Activated T-cell treated with anti-CD3 and anti-CD28 coated beads, Interleukin-2, amount 50 U/mL, for 72 hours (primary cell): ENCODE data around the gene ASF1A. TPM values are rescaled to one million over a fixed set of nuclear protein-coding genes. Genes with fewer than 3 reads are reported as not detected.
A peak's percentile ranks its signal among the peaks of the same experiment; 100 is the strongest.

ENCODE experiments used
- ATAC-seq, 2 donors: fragments of 150-1000 bp; cut with Tn5 transposase; replicated peaks in 1 of 2; 2 replicates each; pipeline ENCODE4 v1.10.0; 2021; ENCODE audit warnings: moderate library complexity in 2 of 2, mild to moderate bottlenecking in 1 of 2
- DNase-seq, 2 donors: peaks; one replicate each; pipeline ENCODE4 v3.0.0; 2021 to 2022; ENCODE audit warnings: mixed read lengths in 1 of 2
- H3K27ac Mint-ChIP-seq: one replicate; pipeline ENCODE4 v1.8.0; 2022; ENCODE audit warnings: mild to moderate bottlenecking, moderate library complexity, mixed read lengths
- H3K27me3 Mint-ChIP-seq: one replicate; pipeline ENCODE4 v1.8.0; 2022; ENCODE audit warnings: low read depth, mixed read lengths
- H3K36me3 Mint-ChIP-seq, 2 donors: one replicate each; pipeline ENCODE4 v1.8.0; 2022; ENCODE audit warnings: mixed read lengths in 2 of 2, mild to moderate bottlenecking in 1 of 2; ENCODE audit not compliant: insufficient read depth in 2 of 2
- H3K4me1 Mint-ChIP-seq: one replicate; pipeline ENCODE4 v1.8.0; 2022; ENCODE audit warnings: low read depth, mixed read lengths
- H3K4me3 Mint-ChIP-seq, 2 donors: one replicate each; pipeline ENCODE4 v1.8.0; 2022; ENCODE audit warnings: mild to moderate bottlenecking in 2 of 2, mixed read lengths in 2 of 2, moderate library complexity in 2 of 2
- H3K9me3 Mint-ChIP-seq, 2 donors: one replicate each; pipeline ENCODE4 v1.8.0; 2022; ENCODE audit warnings: mixed read lengths in 2 of 2
- total RNA-seq, 2 donors: library from RNA; stranded (reverse); gene quantifications; one replicate each; pipeline ENCODE4 v1.2.3, GENCODE V29; 2022

The ASF1A gene
- total RNA-seq, 2 donors from 2014 or later, result 45.6 to 58.4 TPM

- no peak for ATAC-seq
- H3K9me3 Mint-ChIP-seq, result peaks cover 1 to 2% of the 10 kb centered on the region in 2 donors
- peaks cover 7 to 20% of the 10 kb centered on the region in 2 donors for H3K36me3 Mint-ChIP-seq
- peak overlapping the region; percentile 87 for H3K27ac Mint-ChIP-seq
- no peak for DNase-seq
- no peaks in the 10 kb centered on the region for H3K27me3 Mint-ChIP-seq
- H3K4me1 Mint-ChIP-seq, result peaks cover 41% of the 10 kb centered on the region
- peak overlapping the region; percentile 95 to 99 for H3K4me3 Mint-ChIP-seq
Measured at GRCh38 chr6:118933855-118934460, 40.0 kb downstream of the ASF1A start.

GRCh38 chr6:118934461-118935330 lies 40.7 kb downstream of the ASF1A start, which contains the start of gene MCM9:
Gene MCM9, minus strand, starts transcription at chr6:118935159. Its CDS starts 3,436 bp downstream, at chr6:118931723.
- DNase-seq, result peak; percentile 95
- Mint-ChIP-seq H3K27ac (peak within 1 kb of the TSS; percentile 98), H3K4me1 (peaks cover 41% of the 10 kb centered on the region), H3K36me3 (peaks cover 7 to 23% of the 10 kb centered on the region in 2 donors), H3K4me3 (peak within 1 kb of the TSS; percentile 95 to 99), H3K9me3 (peaks cover 1 to 2% of the 10 kb centered on the region in 2 donors), H3K27me3 (no peaks in the 10 kb centered on the region)
- peak; percentile 96 to 98 for ATAC-seq

- H3K27ac Mint-ChIP-seq, result peak overlapping the region; percentile 98
- peak overlapping the region; percentile 95 to 99 for H3K4me3 Mint-ChIP-seq
Measured at GRCh38 chr6:118935331-118935668, 41.3 kb downstream of the ASF1A start.

GRCh38 chr6:118935978-118936703 lies 42.2 kb downstream of the ASF1A start:
- ATAC-seq (no peak), DNase-seq (no peak)
- H3K4me3 Mint-ChIP-seq, result peak overlapping the region; percentile 95 to 99
- H3K9me3 Mint-ChIP-seq, result peaks cover 1 to 2% of the 10 kb centered on the region in 2 donors
- no peaks in the 10 kb centered on the region for H3K27me3 Mint-ChIP-seq
- H3K27ac Mint-ChIP-seq, result peak overlapping the region; percentile 98
- peaks cover 41% of the 10 kb centered on the region for H3K4me1 Mint-ChIP-seq
- H3K36me3 Mint-ChIP-seq, result peaks cover 7 to 18% of the 10 kb centered on the region in 2 donors

More at GRCh38 chr6:118935331-118935668, 41.3 kb downstream of the ASF1A start:
- Mint-ChIP-seq H3K9me3 (peaks cover 1 to 2% of the 10 kb centered on the region in 2 donors), H3K4me1 (peaks cover 41% of the 10 kb centered on the region), H3K36me3 (peaks cover 7 to 23% of the 10 kb centered on the region in 2 donors), H3K27me3 (no peaks in the 10 kb centered on the region)
- DNase-seq, result no peak
- no peak for ATAC-seq

- Mint-ChIP-seq H3K4me3 (no peak overlapping the region), H3K9me3 (peaks cover 5 to 6% of the 10 kb centered on the region in 2 donors), H3K4me1 (peaks cover 23% of the 10 kb centered on the region), H3K27ac (no peak overlapping the region), H3K36me3 (peaks cover 14 to 22% of the 10 kb centered on the region in 2 donors), H3K27me3 (no peaks in the 10 kb centered on the region)
- DNase-seq (no peak), ATAC-seq (no peak)
Measured at GRCh38 chr6:118939683-118940082, 45.7 kb downstream of the ASF1A start.

GRCh38 chr6:118940770-118941169 lies 46.8 kb downstream of the ASF1A start:
- Mint-ChIP-seq H3K27ac (no peak overlapping the region), H3K4me1 (peaks cover 15% of the 10 kb centered on the region), H3K9me3 (peaks cover 5 to 13% of the 10 kb centered on the region in 2 donors), H3K36me3 (peaks cover 16 to 24% of the 10 kb centered on the region in 2 donors), H3K4me3 (no peak overlapping the region), H3K27me3 (no peaks in the 10 kb centered on the region)
- ATAC-seq (no peak), DNase-seq (no peak)

- no peak for ATAC-seq
- Mint-ChIP-seq H3K36me3 (peaks cover 17% of the 10 kb centered on the region in 2 donors), H3K9me3 (peaks cover 7 to 18% of the 10 kb centered on the region in 2 donors), H3K27ac (no peak overlapping the region), H3K4me3 (no peak overlapping the region), H3K27me3 (no peaks in the 10 kb centered on the region), H3K4me1 (no peaks in the 10 kb centered on the region)
- no peak for DNase-seq
Measured at GRCh38 chr6:118945217-118945616, 51.3 kb downstream of the ASF1A start.

- Mint-ChIP-seq H3K36me3 (peaks cover 0 to under 1% of the 10 kb centered on the region in 2 donors), H3K27ac (no peak overlapping the region), H3K27me3 (no peaks in the 10 kb centered on the region), H3K4me3 (no peak overlapping the region), H3K4me1 (no peaks in the 10 kb centered on the region), H3K9me3 (no peaks in the 10 kb centered on the region)
- ATAC-seq, result no peak
- DNase-seq, result no peak
Measured at GRCh38 chr6:118952683-118953082, 58.7 kb downstream of the ASF1A start.

GRCh38 chr6:118953391-118953790 lies 59.4 kb downstream of the ASF1A start:
- DNase-seq (no peak), ATAC-seq (no peak)
- H3K27ac Mint-ChIP-seq, result no peak overlapping the region
- no peak overlapping the region for H3K4me3 Mint-ChIP-seq
- no peaks in the 10 kb centered on the region for H3K9me3 Mint-ChIP-seq
- H3K4me1 Mint-ChIP-seq, result no peaks in the 10 kb centered on the region
- H3K27me3 Mint-ChIP-seq, result no peaks in the 10 kb centered on the region
- H3K36me3 Mint-ChIP-seq, result no peaks in the 10 kb centered on the region

Other genes with a start within 250 kb of the ASF1A start
- gene CEP85L, start 242.6 kb upstream of the ASF1A start, total RNA-seq, result 10 to 100 TPM; 32.4 to 44.7 TPM
- gene MCM9, start 41.0 kb downstream of the ASF1A start, total RNA-seq, result 10 to 100 TPM; 18.4 to 22.9 TPM
- 10 to 100 TPM; 18.4 to 18.5 TPM for gene FAM184A, start 184.5 kb downstream of the ASF1A start, total RNA-seq